Breast epithelium (tissue), 4 donors: Measurements from ENCODE around the gene SRC. TPM values are rescaled to one million over a fixed set of nuclear protein-coding genes. Genes with fewer than 3 reads are reported as not detected.
A peak's percentile ranks its signal among the peaks of the same experiment; 100 is the strongest.
"Not testable (repeated sequence)": the region's sequence is repeated elsewhere in the genome, so short reads cannot be mapped to it uniquely, and the experiment has no call there.

Experiments
- DNase-seq, 2 donors: peaks; one replicate each; pipeline ENCODE4 v3.0.0-alpha.2; 2019; ENCODE audit warnings: low spot score in 2 of 2
- H3K27ac ChIP-seq, 2 donors: fragments of 200-600 bp; sonication (generic) in 1 of 2; one replicate each; pipeline ENCODE4 v1.5.1; 2016 to 2019; ENCODE audit warnings: mild to moderate bottlenecking in 1 of 2
- H3K27me3 ChIP-seq, 2 donors: fragments of 200-600 bp; sonication (generic) in 1 of 2; one replicate each; pipeline versions ENCODE4 v1.5.1 to v1.6.0; 2017 to 2019; ENCODE audit warnings: control low read depth in 1 of 2, mild to moderate bottlenecking in 1 of 2
- H3K36me3 ChIP-seq: fragments of 200-600 bp; one replicate; pipeline ENCODE4 v1.5.1; 2019
- H3K4me1 ChIP-seq, 2 donors: fragments of 200-600 bp; sonication (generic); one replicate each; pipeline ENCODE4 v1.5.1; 2016 to 2019; ENCODE audit warnings: control low read depth in 1 of 2
- H3K4me3 ChIP-seq, 3 donors: fragments of 200-600 bp; sonication (generic); 1 replicate in 2 of 3; 2 replicates in 1 of 3; pipeline ENCODE4 v1.5.1; 2016 to 2019; ENCODE audit warnings: mild to moderate bottlenecking in 3 of 3, moderate library complexity in 2 of 3
- H3K9me3 ChIP-seq, 2 donors: fragments of 200-600 bp; sonication (generic) in 1 of 2; one replicate each; pipeline ENCODE4 v1.5.1; 2016 to 2019; ENCODE audit warnings: control low read depth in 1 of 2
- CTCF ChIP-seq, 3 donors: fragments of 450-650 bp; IDR thresholded peaks; one replicate each; pipeline ENCODE4 v1.5.1; 2016 to 2017; ENCODE audit warnings: antibody characterized with exemption in 3 of 3, mild to moderate bottlenecking in 3 of 3, moderate library complexity in 3 of 3
- POLR2A ChIP-seq: fragments of 450-650 bp; IDR thresholded peaks from one replicate; pipeline ENCODE4 v1.6.1; 2016; ENCODE audit warnings: antibody characterized with exemption, mild to moderate bottlenecking, moderate library complexity
- POLR2AphosphoS5 ChIP-seq, 3 donors: sonication (generic); formaldehyde crosslinking; IDR thresholded peaks; one replicate each; pipeline ENCODE4 v1.6.1; 2017; ENCODE audit warnings: antibody characterized with exemption in 3 of 3
- intact Hi-C: fragments of 100-400 bp; cut with DNase I; formaldehyde crosslinking; loops from one replicate; pipeline ENCODE4 v1.15.1; 2023; ENCODE audit warnings: low total_unique reads
- total RNA-seq, 3 donors: library from RNA; depleted of rRNA; stranded (reverse); fragments of >200 nt; gene quantifications; one replicate each; pipeline ENCODE4 v1.1.0, GENCODE V29; 2016

SRC gene
- total RNA-seq, 3 donors from 2014 or later = 12.8 to 25.6 (median 20.6) TPM

GRCh38 chr20:37335642-37336368 is 10.1 kb upstream of the SRC start:
- intact Hi-C loops = no loop called here
- DNase-seq = no peak

GRCh38 chr20:37336369-37337207 is 9.4 kb upstream of the SRC start:
- Histone ChIP-seq H3K4me3 (peak overlapping the region in 2 of 3 donors; percentile 14 to 53), H3K9me3 (no peaks in the 10 kb centered on the region), H3K4me1 (peaks cover 0 to 4% of the 10 kb centered on the region in 2 donors), H3K27me3 (no peaks in the 10 kb centered on the region), H3K27ac (peak overlapping the region; percentile 45 to 74), H3K36me3 (no peaks in the 10 kb centered on the region)
- intact Hi-C loops = no loop called here
- no peak for TF ChIP-seq POLR2A
- TF ChIP-seq CTCF (IDR thresholded peaks at IDR 0.05) = no peak
- TF ChIP-seq POLR2AphosphoS5 (IDR thresholded peaks at IDR 0.05) = no peak
- no peak for DNase-seq

More at GRCh38 chr20:37335642-37336368, 10.1 kb upstream of the SRC start:
- H3K4me1 ChIP-seq = peaks cover 0 to 4% of the 10 kb centered on the region in 2 donors
- no peaks in the 10 kb centered on the region for H3K27me3 ChIP-seq
- H3K9me3 ChIP-seq = no peaks in the 10 kb centered on the region
- TF ChIP-seq POLR2A (no peak), CTCF (IDR thresholded peaks at IDR 0.05) (no peak), POLR2AphosphoS5 (IDR thresholded peaks at IDR 0.05) (no peak)
- H3K27ac ChIP-seq = peak overlapping the region; percentile 45 to 74
- H3K36me3 ChIP-seq = no peaks in the 10 kb centered on the region
- H3K4me3 ChIP-seq = no peak overlapping the region

- H3K27ac ChIP-seq = peak overlapping the region; percentile 8 to 45
- H3K4me3 ChIP-seq = no peak overlapping the region
- no peaks in the 10 kb centered on the region for H3K9me3 ChIP-seq
- H3K4me1 ChIP-seq = peaks cover 0 to 4% of the 10 kb centered on the region in 2 donors
- DNase-seq = no peak
- no peaks in the 10 kb centered on the region for H3K27me3 ChIP-seq
- no peak for TF ChIP-seq CTCF (IDR thresholded peaks at IDR 0.05)
- intact Hi-C loops = no loop called here
- no peaks in the 10 kb centered on the region for H3K36me3 ChIP-seq
These were observed 8.5 kb upstream of the SRC start for GRCh38 chr20:37337208-37337991.

GRCh38 chr20:37338380-37338779 is 7.6 kb upstream of the SRC start:
- H3K4me1 ChIP-seq, H3K4me3 ChIP-seq, H3K36me3 ChIP-seq, H3K27ac ChIP-seq, H3K9me3 ChIP-seq, H3K27me3 ChIP-seq, intact Hi-C loops, DNase-seq: not testable (repeated sequence)

- no peak overlapping the region for H3K27ac ChIP-seq
- H3K4me3 ChIP-seq = no peak overlapping the region
- no peaks in the 10 kb centered on the region for H3K36me3 ChIP-seq
- intact Hi-C loops = no loop called here
- peaks cover 0 to 4% of the 10 kb centered on the region in 2 donors for H3K4me1 ChIP-seq
- H3K27me3 ChIP-seq = no peaks in the 10 kb centered on the region
- no peaks in the 10 kb centered on the region for H3K9me3 ChIP-seq
- no peak for DNase-seq
- TF ChIP-seq CTCF (IDR thresholded peaks at IDR 0.05) = no peak
- TF ChIP-seq POLR2A = no peak
- no peak for TF ChIP-seq POLR2AphosphoS5 (IDR thresholded peaks at IDR 0.05)
These were observed 6.7 kb upstream of the SRC start for GRCh38 chr20:37339208-37339607.

- not testable (repeated sequence) for DNase-seq, H3K27me3 ChIP-seq, H3K4me1 ChIP-seq, H3K27ac ChIP-seq, H3K4me3 ChIP-seq, H3K36me3 ChIP-seq, H3K9me3 ChIP-seq
- intact Hi-C loops = loop anchor here (5.0 to 10.0 kb wide), 2 partner anchors 45 to 392 kb away; no protein-coding TSS in a partner anchor
These were observed 6.2 kb upstream of the SRC start for GRCh38 chr20:37339764-37340109.
